ENCODE measurements around the gene PDE11A.

DNA sequence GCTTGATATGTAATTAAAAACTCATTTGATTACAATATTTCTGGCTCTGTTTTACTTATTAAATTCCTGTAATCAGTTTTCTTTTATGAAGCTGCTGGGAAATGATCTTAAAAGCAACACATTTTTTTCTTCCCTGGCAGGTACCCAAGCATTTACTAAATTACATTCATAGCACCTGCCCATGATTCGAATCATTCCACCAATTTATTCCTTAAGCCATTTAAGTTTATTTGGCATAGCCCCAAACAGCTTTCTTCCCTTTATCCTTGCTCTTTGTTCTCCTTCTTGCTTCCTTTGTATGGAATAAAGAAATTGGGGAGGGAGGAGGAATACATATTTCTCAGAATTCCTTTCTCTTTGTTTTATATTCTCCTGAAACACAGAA lies 438.7 kb downstream of the PDE11A start:
- TF ChIP-seq, protein P1, sequence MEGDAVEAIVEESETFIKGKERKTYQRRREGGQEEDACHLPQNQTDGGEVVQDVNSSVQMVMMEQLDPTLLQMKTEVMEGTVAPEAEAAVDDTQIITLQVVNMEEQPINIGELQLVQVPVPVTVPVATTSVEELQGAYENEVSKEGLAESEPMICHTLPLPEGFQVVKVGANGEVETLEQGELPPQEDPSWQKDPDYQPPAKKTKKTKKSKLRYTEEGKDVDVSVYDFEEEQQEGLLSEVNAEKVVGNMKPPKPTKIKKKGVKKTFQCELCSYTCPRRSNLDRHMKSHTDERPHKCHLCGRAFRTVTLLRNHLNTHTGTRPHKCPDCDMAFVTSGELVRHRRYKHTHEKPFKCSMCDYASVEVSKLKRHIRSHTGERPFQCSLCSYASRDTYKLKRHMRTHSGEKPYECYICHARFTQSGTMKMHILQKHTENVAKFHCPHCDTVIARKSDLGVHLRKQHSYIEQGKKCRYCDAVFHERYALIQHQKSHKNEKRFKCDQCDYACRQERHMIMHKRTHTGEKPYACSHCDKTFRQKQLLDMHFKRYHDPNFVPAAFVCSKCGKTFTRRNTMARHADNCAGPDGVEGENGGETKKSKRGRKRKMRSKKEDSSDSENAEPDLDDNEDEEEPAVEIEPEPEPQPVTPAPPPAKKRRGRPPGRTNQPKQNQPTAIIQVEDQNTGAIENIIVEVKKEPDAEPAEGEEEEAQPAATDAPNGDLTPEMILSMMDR (IDR thresholded peaks at IDR 0.05), result no peak
- TF ChIP-seq POLR2AphosphoS5 (IDR thresholded peaks at IDR 0.05), result no peak
- TF ChIP-seq POLR2A (IDR thresholded peaks at IDR 0.05), result no peak
